GM21390 (cell line): ENCODE data around the gene ATOSA.

Experiments used
- ATAC-seq: cut with Tn5 transposase; IDR thresholded peaks from one replicate; pipeline ENCODE4 v1.9.1; 2021; ENCODE audit not compliant: unreplicated experiment

ATOSA gene

DNA sequence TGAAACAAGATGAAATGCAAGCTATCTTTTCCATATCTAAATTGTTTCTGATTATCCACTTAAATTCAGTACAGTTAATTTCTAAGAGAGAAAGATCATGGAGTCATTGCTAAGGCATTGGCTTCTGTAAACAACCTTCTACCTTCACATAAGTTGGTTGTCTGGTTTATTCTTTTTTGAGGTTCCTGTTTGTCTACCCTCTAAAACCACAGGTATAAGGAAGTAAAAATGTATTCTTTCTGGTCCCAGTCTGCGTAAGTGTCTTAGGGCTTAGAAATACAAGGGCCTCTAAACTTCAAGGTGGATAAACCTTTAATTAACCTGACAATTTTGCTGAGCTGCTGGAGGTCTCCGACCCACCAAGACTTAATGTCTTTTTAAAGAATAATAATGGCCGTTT, 3.6 kb upstream of the ATOSA start:
- peak; percentile 18 for ATAC-seq

GRCh38 chr15:52682200-52682599, 3.0 kb upstream of the ATOSA start:
- ATAC-seq: no peak

GRCh38 chr15:52681441-52681840, 2.3 kb upstream of the ATOSA start:
- no peak for ATAC-seq

GRCh38 chr15:52680761-52681160, 1.6 kb upstream of the ATOSA start:
- ATAC-seq: no peak

- no peak for ATAC-seq
These were observed 828 bp upstream of the ATOSA start for GRCh38 chr15:52680041-52680391.

- peak; percentile 4 for ATAC-seq
These were observed 538 bp downstream of the ATOSA start for GRCh38 chr15:52678468-52679231.

- ATAC-seq: peak; percentile 36
These were observed 1.4 kb downstream of the ATOSA start for GRCh38 chr15:52677593-52678467.

DNA sequence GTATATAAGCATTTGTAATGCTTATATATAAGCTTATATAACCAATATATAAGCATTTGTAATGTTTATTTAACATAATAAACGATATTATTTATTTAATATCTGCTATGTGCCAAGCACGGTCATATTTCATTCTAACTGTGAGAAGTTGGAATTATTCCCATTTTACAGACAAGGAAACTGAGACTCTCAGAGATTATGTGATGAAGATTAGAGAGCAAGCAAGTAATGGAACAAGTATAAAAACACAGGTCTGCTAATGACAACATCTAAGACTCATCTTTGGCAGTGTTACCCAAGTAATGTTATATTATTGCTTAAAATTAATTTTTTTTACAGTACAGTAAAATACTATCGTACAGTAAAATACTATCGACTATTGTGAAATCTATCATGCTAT, 4.4 kb downstream of the ATOSA start:
- no peak for ATAC-seq

DNA sequence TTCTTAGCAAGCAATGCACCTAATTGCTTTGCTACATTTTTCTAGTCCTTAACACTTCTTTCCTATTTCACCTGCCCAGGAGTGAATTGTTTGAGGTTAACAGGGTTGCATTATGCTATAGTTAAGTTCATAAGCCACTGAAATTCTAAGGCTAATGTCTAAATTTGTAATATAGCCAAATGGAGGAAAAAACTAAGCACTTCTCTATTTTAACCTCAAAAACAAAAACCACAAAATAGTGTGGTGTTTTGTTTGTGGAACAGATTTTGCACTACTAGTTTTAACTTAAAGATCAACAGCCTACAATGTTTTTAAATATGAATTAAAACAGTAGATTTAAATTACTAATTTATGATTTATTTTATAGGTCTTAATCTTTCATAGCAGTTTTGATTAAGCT, 5.5 kb downstream of the ATOSA start:
- ATAC-seq: no peak

DNA sequence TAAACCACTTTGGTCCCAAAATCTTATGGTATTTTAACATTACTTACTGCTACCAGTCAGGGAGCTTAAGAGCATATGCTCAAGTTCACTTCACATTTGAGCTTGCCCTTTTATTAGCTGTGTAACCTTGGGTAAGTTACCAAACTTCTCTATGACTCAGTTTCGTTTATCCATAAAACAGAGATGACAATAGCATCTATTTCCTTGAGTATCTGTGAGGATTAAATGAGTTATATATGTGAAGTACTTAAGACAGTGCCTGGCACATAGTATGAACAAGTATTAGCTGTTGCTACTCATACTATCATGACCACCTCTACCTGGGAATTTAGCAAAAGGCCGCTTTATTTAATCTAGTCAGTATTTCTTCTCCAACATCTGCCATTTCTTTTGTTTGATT, 5.9 kb downstream of the ATOSA start:
- no peak for ATAC-seq

GRCh38 chr15:52672661-52673060, 6.5 kb downstream of the ATOSA start:
- no peak for ATAC-seq

DNA sequence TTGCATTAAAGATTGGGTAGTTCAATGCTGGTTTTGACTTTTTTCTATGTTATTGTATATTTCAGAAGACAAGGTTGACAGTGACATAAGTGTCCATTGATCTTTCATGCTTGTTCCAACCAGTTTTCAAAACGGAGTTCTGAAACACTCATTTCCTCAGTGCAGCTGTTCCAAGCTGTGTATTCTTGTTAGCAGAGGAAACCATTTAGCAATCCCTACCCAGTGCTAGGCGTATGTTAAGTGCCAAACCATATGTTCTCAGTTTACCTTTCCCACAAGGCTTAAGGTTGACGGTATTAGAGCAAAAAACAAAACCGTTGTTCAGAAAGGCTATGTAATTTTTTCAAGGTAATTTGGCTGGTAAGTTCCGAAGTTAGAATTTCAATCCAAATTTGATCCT, 9.1 kb downstream of the ATOSA start:
- ATAC-seq: no peak

GRCh38 chr15:52668133-52668532, 11.1 kb downstream of the ATOSA start:
- ATAC-seq: no peak

DNA sequence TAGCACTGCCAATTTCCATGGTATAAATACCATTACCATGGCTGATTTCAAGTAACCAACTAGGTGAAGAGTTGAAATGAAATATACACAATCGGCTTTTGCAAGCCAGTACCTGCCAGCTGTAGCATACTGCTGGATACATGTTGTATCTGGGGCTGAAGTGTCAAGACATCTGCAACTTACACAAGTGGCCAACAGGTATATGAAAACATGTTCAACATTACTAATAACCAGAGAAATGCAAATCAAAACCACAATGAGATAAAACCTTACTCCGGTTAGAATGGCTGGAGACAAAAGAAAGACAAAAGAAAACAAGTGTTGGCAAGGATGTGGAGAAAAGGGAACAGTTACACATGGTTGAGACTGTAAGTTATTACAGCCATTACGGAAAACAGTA, 11.6 kb downstream of the ATOSA start:
- peak; percentile 92 for ATAC-seq

DNA sequence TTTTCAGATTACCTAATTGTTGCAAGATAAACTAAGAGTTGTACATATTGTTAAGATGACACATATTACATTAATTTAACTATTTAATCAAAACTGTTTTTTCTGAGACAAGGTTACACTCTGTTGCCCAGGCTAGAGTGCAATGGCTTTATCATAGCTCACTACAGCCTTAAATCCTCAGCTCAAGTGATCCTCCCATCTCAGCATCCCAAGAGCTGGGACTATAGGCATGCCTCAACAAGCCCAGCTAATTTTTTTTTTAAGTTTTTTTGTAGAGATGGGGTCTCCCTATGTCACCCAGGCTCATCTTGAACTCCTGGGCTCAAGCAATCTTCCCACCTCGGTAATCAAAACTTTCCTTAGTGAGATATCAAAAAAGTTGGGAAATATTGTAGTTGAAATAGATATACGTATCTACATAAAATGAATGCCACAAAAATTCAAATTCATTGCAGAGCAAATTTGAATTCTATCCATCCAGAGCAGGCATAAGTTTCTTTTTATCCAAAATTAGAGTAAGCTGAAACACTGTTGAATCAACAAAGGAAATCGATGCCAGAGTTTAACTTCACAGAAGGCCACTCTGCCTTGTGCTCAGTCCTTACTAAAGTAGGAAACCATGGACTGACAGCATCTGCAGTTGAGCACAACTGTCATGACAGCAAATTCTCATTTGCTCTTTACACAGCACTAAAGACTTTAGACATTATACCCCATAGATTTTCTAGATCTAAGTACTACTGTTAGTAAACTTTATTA, 15.5 kb downstream of the ATOSA start:
- ATAC-seq: no peak

DNA sequence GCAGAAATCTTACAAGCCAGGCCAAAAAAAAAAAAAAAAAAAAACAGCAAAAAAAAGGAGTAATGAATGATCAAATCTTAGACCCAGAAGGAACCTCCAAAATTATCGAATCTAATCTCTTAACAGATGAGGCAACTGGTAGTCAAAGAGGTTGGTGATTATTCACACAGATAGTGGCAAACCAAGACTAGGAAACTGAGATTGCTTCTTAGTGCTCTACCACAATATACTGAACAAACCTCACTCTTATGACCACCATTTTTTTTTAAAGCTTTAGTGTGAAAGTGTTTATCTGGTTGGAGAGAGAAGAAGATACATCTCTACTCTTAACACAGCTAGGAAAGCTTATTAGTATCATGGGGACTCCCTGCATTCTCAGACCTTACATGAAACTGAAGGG, 17.3 kb downstream of the ATOSA start:
- no peak for ATAC-seq

- ATAC-seq: no peak
These were observed 19.0 kb downstream of the ATOSA start for GRCh38 chr15:52660192-52660591.

- ATAC-seq: peak; percentile 93
These were observed 20.2 kb downstream of the ATOSA start for GRCh38 chr15:52658955-52659354.

DNA sequence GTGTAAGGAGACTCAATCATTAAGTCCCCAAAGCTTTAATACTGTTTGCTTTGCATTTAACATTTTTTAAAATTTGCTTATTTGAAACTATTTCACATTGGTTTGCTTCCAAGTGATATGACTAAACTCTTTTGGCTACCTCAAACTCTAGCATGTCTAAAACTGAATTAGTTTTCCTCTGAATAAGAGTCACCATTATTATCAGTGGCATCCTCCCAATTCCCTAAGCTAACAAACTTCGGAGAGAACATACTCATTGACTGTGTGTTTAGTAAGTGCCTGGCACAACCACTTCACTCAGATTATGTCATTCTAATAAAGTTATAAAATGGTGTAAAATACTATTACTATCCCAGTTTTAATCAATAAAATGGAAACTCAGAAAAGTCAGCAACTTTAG, 21.9 kb downstream of the ATOSA start:
- ATAC-seq: no peak

DNA sequence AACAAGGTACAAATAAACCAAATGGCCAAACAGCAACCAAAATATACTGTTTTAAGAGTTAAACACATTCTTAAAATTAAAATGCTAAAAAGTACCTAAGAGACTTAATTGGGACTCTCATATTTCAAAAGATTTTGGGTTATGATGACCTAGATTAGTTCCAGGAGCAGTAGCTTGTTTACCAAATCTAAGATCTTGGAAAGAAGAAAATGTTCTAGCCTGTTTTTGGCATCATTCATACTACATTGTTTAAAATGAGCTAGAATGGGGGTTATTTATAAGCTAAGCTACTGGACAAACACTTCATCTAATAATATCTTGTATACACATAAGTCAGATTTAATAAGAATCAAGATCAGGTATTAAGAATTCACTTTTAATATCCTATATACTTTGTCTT, 22.8 kb downstream of the ATOSA start:
- no peak for ATAC-seq

GRCh38 chr15:52653431-52653964, 25.7 kb downstream of the ATOSA start:
- ATAC-seq: no peak
